H1 (cell line): Measurements from ENCODE around the gene TRPC4. TPM values are rescaled to one million over a fixed set of nuclear protein-coding genes. Genes with fewer than 3 reads are reported as not detected.

Experiments
- ASH2L ChIP-seq: fragments of 200-600, 300-600 bp; sonication (generic); IDR thresholded peaks from one replicate; pipeline ENCODE4 v1.7.1; 2017; ENCODE audit warnings: low read length
- BCL11A ChIP-seq, 2 experiments: IDR thresholded peaks; one replicate each; pipeline ENCODE4 v1.6.1; 2011; ENCODE audit warnings: low read depth in 2 of 2, low read length in 2 of 2, mild to moderate bottlenecking in 2 of 2
- BRCA1 ChIP-seq: IDR thresholded peaks from 2 replicates; pipeline ENCODE4 v1.6.1; 2012; ENCODE audit warnings: low read depth, low read length, improper control_type of control experiment
- CBX5 ChIP-seq: fragments of 300-800, 300-1000 bp; sonication (generic); IDR thresholded peaks from 2 replicates; pipeline ENCODE4 v1.7.1; 2016; ENCODE audit warnings: antibody characterized with exemption, low read length, low read depth
- CEBPB ChIP-seq: IDR thresholded peaks from 2 replicates; pipeline ENCODE4 v1.6.1; 2012; ENCODE audit warnings: low read depth, low read length
- CHD1 ChIP-seq: IDR thresholded peaks from 2 replicates; pipeline ENCODE4 v1.6.1; 2012; ENCODE audit warnings: low read depth, low read length, improper control_type of control experiment
- CREB1 ChIP-seq: IDR thresholded peaks from 2 replicates; pipeline ENCODE4 v1.6.1; 2012; ENCODE audit warnings: inconsistent platforms
- CTBP2 ChIP-seq: IDR thresholded peaks from 2 replicates; pipeline ENCODE4 v1.7.0; 2011; ENCODE audit warnings: borderline replicate concordance, mild to moderate bottlenecking, moderate library complexity, mixed read lengths, low read length; ENCODE audit not compliant: insufficient read depth, insufficient read length
- EZH2 ChIP-seq: fragments of 200-600 bp; sonication (generic); IDR thresholded peaks from 2 replicates; pipeline ENCODE4 v1.7.1; 2012; ENCODE audit warnings: low read depth, mild to moderate bottlenecking, moderate library complexity, low read length, inconsistent platforms; ENCODE audit not compliant: severe bottlenecking
- JUND ChIP-seq: IDR thresholded peaks from 2 replicates; pipeline ENCODE4 v1.6.1; 2011; ENCODE audit warnings: mild to moderate bottlenecking, improper control_type of control experiment, low read length
- MAFK ChIP-seq: IDR thresholded peaks from 2 replicates; pipeline ENCODE4 v1.6.1; 2012; ENCODE audit warnings: low read depth, mild to moderate bottlenecking, improper control_type of control experiment, low read length
- NANOG ChIP-seq: IDR thresholded peaks from 2 replicates; pipeline ENCODE4 v1.6.1; 2011; ENCODE audit warnings: low read length, low read depth, mild to moderate bottlenecking, inconsistent platforms; ENCODE audit not compliant: insufficient read depth, poor library complexity, severe bottlenecking
- PHF8 ChIP-seq: fragments of 200-600 bp; sonication (generic); conservative IDR thresholded peaks from 2 replicates; pipeline ENCODE4 v1.7.1; 2012; ENCODE audit warnings: low read depth, mild to moderate bottlenecking, inconsistent platforms, low read length, moderate library complexity
- POLR2A ChIP-seq, 2 experiments: IDR thresholded peaks; 1 replicate in 1 of 2; 2 replicates in 1 of 2; pipeline ENCODE4 v1.6.1; 2011; ENCODE audit warnings: low read depth in 2 of 2, low read length in 2 of 2, mild to moderate bottlenecking in 2 of 2; ENCODE audit errors: control extremely low read depth in 1 of 2
- POLR2AphosphoS5 ChIP-seq: IDR thresholded peaks from 2 replicates; pipeline ENCODE4 v1.6.1; 2011; ENCODE audit warnings: low read depth, low read length
- POU5F1 ChIP-seq: IDR thresholded peaks from 2 replicates; pipeline ENCODE4 v1.6.1; 2011; ENCODE audit warnings: low read depth, mild to moderate bottlenecking, low read length, moderate library complexity
- RAD21 ChIP-seq, 2 experiments: IDR thresholded peaks in 1 of 2; conservative IDR thresholded peaks in 1 of 2; 2 replicates each; pipeline ENCODE4 v1.6.1; 2011; ENCODE audit warnings: low read depth in 2 of 2, low read length in 2 of 2, improper control_type of control experiment in 1 of 2, inconsistent platforms in 1 of 2, mild to moderate bottlenecking in 1 of 2, moderate library complexity in 1 of 2
- RNF2 ChIP-seq: fragments of 200-900, 300-1000 bp; sonication (generic); IDR thresholded peaks from 2 replicates; pipeline ENCODE4 v1.7.1; 2016; ENCODE audit warnings: borderline replicate concordance, low read depth, mild to moderate bottlenecking, antibody characterized with exemption, low read length; ENCODE audit not compliant: poor library complexity, severe bottlenecking; ENCODE audit errors: missing control alignments
- SP2 ChIP-seq: IDR thresholded peaks from 2 replicates; pipeline ENCODE4 v1.6.1; 2012; ENCODE audit warnings: mild to moderate bottlenecking, low read length, inconsistent platforms
- TAF1 ChIP-seq: IDR thresholded peaks from 2 replicates; pipeline ENCODE4 v1.6.1; 2011; ENCODE audit warnings: mild to moderate bottlenecking, low read depth, low read length
- TAF7 ChIP-seq: optimal IDR thresholded peaks from 2 replicates; pipeline ENCODE3; 2011; ENCODE audit warnings: low read depth, mild to moderate bottlenecking, inconsistent platforms, low read length, moderate library complexity, borderline replicate concordance
- TEAD4 ChIP-seq: IDR thresholded peaks from 2 replicates; pipeline ENCODE4 v1.6.1; 2012; ENCODE audit warnings: low read depth, low read length, inconsistent platforms, mixed read lengths
- YY1 ChIP-seq: IDR thresholded peaks from 2 replicates; pipeline ENCODE4 v1.6.1; 2011; ENCODE audit warnings: low read depth, mild to moderate bottlenecking, low read length
- polyA plus RNA-seq, 7 experiments: library from polyadenylated mRNA; depleted of rRNA in 3 of 7; stranded (reverse) in 5 of 7; unstranded in 2 of 7; fragments of >200 nt in 5 of 7; fragments of 200-250 nt in 2 of 7; gene quantifications; 1 replicate in 5 of 7; 2 replicates in 1 of 7; 4 replicates in 1 of 7; pipeline versions ENCODE4 v1.2.1 to v1.2.3, GENCODE V29; 2011 to 2013; ENCODE audit warnings: missing spikeins in 2 of 7, mixed read lengths in 2 of 7
- total RNA-seq: library from RNA; stranded (reverse); fragmentation: NEBNext Ultra II Directional; extraction: Animal tissue kit (Norgen Biotek cat#: 25700); gene quantifications from 2 replicates; pipeline ENCODE4 v1.2.1, GENCODE V29; 2021
- TF ChIP-seq, protein P1 (sequence below): IDR thresholded peaks from 2 replicates; pipeline ENCODE4 v1.6.1; 2012; ENCODE audit warnings: inconsistent platforms

The TRPC4 gene
- total and polyA plus RNA-seq, 2 of the 8 experiments (the other 6 are each of a cell fraction or from before 2014, with no cell fraction given) = 12.3 to 14.7 TPM

DNA sequence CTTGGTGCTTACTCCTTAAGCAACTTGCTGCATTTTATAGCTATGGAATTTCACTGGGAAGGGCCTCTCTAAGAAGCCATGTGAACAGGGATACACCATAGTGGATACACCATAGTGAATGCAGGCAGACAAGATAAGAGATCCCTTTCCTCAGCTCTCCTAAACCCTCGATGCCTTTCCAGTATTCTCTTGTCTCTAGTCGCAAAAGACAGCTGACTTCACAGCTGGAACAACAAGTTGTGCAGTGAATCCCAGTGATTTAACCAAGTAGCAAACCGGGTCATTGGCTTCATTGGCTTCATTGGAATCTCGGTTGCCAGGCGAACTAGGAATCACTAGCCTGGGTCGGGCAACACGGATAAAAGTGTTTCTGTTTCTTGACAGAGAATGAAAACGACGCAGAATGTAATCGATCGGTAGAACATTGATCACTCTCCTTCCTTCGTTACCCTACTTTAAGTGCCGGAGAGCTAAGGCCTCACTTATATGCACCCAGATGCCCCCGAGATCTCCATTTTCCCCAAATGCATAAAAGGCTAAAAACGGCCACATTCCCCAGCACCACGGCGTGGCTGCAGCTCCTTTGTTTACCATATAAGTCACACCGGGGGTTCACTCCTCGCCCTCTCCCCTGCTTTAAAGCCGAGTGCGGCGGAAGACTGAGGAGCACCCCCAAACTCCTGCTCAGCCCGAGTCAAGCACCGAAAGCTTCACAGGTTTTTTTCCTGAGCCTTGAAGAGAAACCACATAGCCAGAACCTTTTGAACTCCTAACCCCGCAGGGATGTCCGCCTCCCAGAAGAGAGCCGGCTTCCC, 674 bp downstream of the TRPC4 start (continued):
- TF ChIP-seq CBX5 (no peak), RNF2 (no peak), TAF1 (peak; percentile 54; the same call in 1 of the 2 replicates), TEAD4 (peak; percentile 27; the same call in 1 of the 2 replicates), SP2 (no peak), CTBP2 (no peak), MAFK (no peak), NANOG (no peak), CHD1 (no peak), BCL11A (IDR thresholded peaks at IDR 0.05; ENCODE audit: low read depth in 2 of 2, low read length in 2 of 2) (no peak), EZH2 (peak; percentile 19), BRCA1 (no peak), YY1 (no peak), RAD21 (IDR thresholded peaks at IDR 0.05 in 1 of 2, conservative IDR thresholded peaks at IDR 0.05 in 1 of 2; ENCODE audit: low read depth in 2 of 2, low read length in 2 of 2) (0 out of 4 replicates have a peak, but pooled peaks of 1 of the 2 experiments have one; percentile 0), PHF8 (0 out of 2 replicates have a peak, but pooled peaks have one; percentile 0), POLR2AphosphoS5 (peak; percentile 18; the same call in 1 of the 2 replicates), JUND (no peak), CREB1 (no peak), POU5F1 (no peak), ASH2L (no peak), POLR2A (IDR thresholded peaks at IDR 0.05; ENCODE audit: control extremely low read depth in 1 of 2, low read depth in 2 of 2, low read length in 2 of 2) (peak; percentile 14 to 60; a peak in 1 of 3 replicates), CEBPB (no peak), TAF7 (no peak)
- TF ChIP-seq, protein P1, sequence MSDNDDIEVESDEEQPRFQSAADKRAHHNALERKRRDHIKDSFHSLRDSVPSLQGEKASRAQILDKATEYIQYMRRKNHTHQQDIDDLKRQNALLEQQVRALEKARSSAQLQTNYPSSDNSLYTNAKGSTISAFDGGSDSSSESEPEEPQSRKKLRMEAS = peak; percentile 48; the same call in 1 of the 2 replicates
